Measurements from ENCODE around the gene TXNDC9.

GRCh38 chr2:99325384-99325783, 10.7 kb downstream of the TXNDC9 start:
- no peak for TF ChIP-seq CTCF (IDR thresholded peaks at IDR 0.05; ENCODE audit: poor library complexity)
- TF ChIP-seq EZH2 (IDR thresholded peaks at IDR 0.05; ENCODE audit: borderline replicate concordance), result no peak
- no peak for TF ChIP-seq EZH2phosphoT487 (IDR thresholded peaks at IDR 0.05; ENCODE audit: low read depth, severe bottlenecking, unreplicated experiment)

Data from hepatocyte (in vitro differentiated cells).